Thymus (tissue), 11 donors: Measurements from ENCODE around the gene SYNGR3. TPM values are rescaled to one million over a fixed set of nuclear protein-coding genes. Genes with fewer than 3 reads are reported as not detected.

Experiments
- DNase-seq, 9 donors: peaks; one replicate each; pipeline ENCODE4 v3.0.0-alpha.2; 2013; ENCODE audit warnings: low spot score in 9 of 9, low read depth in 6 of 9, missing footprints in 1 of 9
- H3K27ac ChIP-seq, 2 donors: one replicate each; pipeline ENCODE4 v1.5.1; 2013; ENCODE audit warnings: control low read depth in 1 of 2, low read depth in 1 of 2, low read length in 1 of 2, mild to moderate bottlenecking in 1 of 2, moderate library complexity in 1 of 2
- H3K27me3 ChIP-seq, 2 donors: one replicate each; pipeline ENCODE4 v1.5.1; 2013; ENCODE audit warnings: low read length in 1 of 2; ENCODE audit not compliant: control insufficient read depth in 2 of 2, insufficient read depth in 1 of 2
- H3K36me3 ChIP-seq, 2 donors: one replicate each; pipeline ENCODE4 v1.5.1; 2013; ENCODE audit warnings: low read length in 1 of 2, mild to moderate bottlenecking in 1 of 2, moderate library complexity in 1 of 2; ENCODE audit not compliant: control insufficient read depth in 2 of 2, insufficient read depth in 2 of 2
- H3K4me1 ChIP-seq, 2 donors: one replicate each; pipeline ENCODE4 v1.5.1; 2013; ENCODE audit warnings: low read length in 2 of 2; ENCODE audit not compliant: control insufficient read depth in 2 of 2, insufficient read depth in 2 of 2
- H3K4me3 ChIP-seq, 2 donors: one replicate each; pipeline ENCODE4 v1.5.1; 2013; ENCODE audit warnings: low read length in 2 of 2, control low read depth in 1 of 2, mild to moderate bottlenecking in 1 of 2
- H3K9me3 ChIP-seq, 2 donors: one replicate each; pipeline ENCODE4 v1.5.1; 2013; ENCODE audit warnings: low read length in 1 of 2, mild to moderate bottlenecking in 1 of 2; ENCODE audit not compliant: control insufficient read depth in 2 of 2, insufficient read depth in 1 of 2
- WGBS: extraction: QIAGEN DNeasy Blood & Tissue Kit; methylation state at CpG from one replicate; pipeline ENCODE4 v1.1.7; 2013; 5-methylcytosine and 5-hydroxymethylcytosine counted together
- polyA plus RNA-seq: library from polyadenylated mRNA; stranded (reverse); fragments of 200-250 nt; gene quantifications from one replicate; pipeline ENCODE4 v1.2.3, GENCODE V29; 2013
- total RNA-seq: library from RNA; stranded (reverse); fragments of 120-200 nt; gene quantifications from one replicate; pipeline ENCODE4 v1.2.4, GENCODE V29; 2013
- donor health status: healthy.

Gene SYNGR3
- total and polyA plus RNA-seq, 2 donors: 1.2 to 2.7 TPM

- Histone ChIP-seq H3K4me1 (peaks cover 0 to 49% of the 10 kb centered on the region in 2 donors), H3K27me3 (no peaks in the 10 kb centered on the region), H3K36me3 (peaks cover 0 to 6% of the 10 kb centered on the region in 2 donors), H3K4me3 (no peak overlapping the region), H3K27ac (no peak overlapping the region), H3K9me3 (no peaks in the 10 kb centered on the region)
- WGBS: 90% methylated on average over 29 of the region's 29 CpGs
- DNase-seq: no peak
Measured at GRCh38 chr16:2039274-2040031, 49.7 kb downstream of the SYNGR3 start.

DNA sequence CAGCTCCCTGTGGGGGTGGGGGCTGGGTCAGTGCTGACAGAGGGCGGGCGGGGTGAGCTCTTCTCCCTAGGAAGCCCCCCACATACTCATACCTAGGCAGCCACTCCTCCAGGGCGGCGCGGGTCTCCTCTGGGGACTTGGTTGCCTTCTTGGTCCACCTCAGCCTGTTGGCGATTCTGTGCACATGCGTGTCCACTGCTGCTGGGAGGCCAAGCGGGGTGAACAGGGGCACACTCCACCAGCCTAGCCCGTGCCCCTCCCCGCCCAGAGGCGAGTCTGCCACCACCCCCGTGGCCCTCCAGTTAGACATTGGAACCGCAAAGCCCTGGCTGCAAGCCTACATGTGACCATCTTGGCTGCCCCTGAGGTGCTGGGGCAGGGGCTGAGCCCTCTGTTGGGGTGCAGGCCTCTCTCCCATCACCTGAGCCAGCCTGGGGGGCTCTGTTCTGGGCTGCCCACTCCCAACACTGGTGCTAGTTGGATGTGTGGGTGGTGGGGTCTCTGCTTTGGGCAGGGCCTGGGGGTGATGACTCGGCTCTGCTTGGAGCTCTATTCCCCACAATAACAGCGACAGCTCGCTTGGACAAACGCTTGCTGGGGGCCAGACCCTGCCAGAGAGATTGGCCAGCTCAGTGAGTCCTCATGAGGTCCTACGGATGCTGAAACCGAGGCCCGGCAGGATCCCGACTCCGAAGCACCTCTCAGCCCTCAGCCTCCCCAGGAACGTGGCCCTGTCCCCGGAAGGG is 50.4 kb downstream of the SYNGR3 start:
- 96% methylated on average over 24 of the region's 24 CpGs for WGBS
- H3K4me1 ChIP-seq: peaks cover 0 to 49% of the 10 kb centered on the region in 2 donors
- H3K27ac ChIP-seq: no peak overlapping the region
- H3K9me3 ChIP-seq: no peaks in the 10 kb centered on the region
- no peak for DNase-seq
- no peak overlapping the region for H3K4me3 ChIP-seq
- H3K27me3 ChIP-seq: no peaks in the 10 kb centered on the region
- H3K36me3 ChIP-seq: peaks cover 0 to 6% of the 10 kb centered on the region in 2 donors

GRCh38 chr16:2040787-2041522 is 51.2 kb downstream of the SYNGR3 start:
- Histone ChIP-seq H3K4me3 (no peak overlapping the region), H3K27me3 (no peaks in the 10 kb centered on the region), H3K36me3 (peaks cover 0 to 6% of the 10 kb centered on the region in 2 donors), H3K27ac (no peak overlapping the region), H3K9me3 (no peaks in the 10 kb centered on the region), H3K4me1 (peaks cover 0 to 43% of the 10 kb centered on the region in 2 donors)
- 97% methylated on average over 20 of the region's 20 CpGs for WGBS
- no peak for DNase-seq

DNA sequence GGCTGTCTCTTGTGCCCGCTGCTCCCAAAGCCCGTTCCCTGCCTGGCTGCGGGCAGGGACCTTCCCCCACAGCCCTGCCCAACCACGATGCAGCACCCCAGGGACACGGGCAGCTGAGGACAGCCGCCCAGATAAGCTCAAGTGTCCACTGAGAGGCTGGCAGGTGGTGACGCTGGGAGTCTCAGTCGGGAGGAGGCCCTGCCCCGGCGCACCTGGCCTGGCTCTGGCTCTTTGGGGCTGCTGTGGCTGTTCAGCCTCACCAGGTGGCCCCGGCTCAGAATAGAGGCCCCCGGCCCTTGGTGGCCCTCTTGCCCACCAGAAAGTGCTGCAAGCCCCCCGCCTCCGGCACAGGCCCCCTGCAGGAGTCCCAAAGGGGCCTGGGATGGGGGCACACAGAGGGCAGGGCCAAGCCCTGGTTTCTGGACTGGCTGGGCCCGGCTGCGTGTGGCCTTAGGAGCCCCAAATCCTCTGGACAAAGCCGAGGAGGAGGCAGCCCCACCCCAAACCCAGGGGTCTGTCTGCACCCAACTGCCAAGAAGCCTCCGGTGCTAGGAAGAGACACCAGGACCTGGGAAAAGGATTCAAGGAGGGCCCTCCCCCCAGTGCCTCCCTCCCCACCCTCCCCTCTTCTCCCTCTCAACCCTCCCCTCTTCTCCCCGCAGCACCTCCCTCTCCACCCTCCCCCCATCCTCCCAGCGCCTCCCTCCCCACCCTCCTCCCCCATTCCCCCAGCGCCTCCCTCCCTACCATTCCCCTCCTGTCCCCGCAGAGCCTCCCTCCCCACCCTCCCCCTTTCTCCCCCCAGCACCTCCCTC is 52.6 kb downstream of the SYNGR3 start:
- Histone ChIP-seq H3K27ac (peak overlapping the region in 1 of 2 donors; percentile 43), H3K4me1 (peaks cover 4 to 53% of the 10 kb centered on the region in 2 donors), H3K9me3 (no peaks in the 10 kb centered on the region), H3K36me3 (peaks cover 0 to 6% of the 10 kb centered on the region in 2 donors), H3K4me3 (no peak overlapping the region), H3K27me3 (no peaks in the 10 kb centered on the region)
- DNase-seq: no peak
- 83% methylated on average over 22 of the region's 22 CpGs for whole genome bisulfite sequencing

DNA sequence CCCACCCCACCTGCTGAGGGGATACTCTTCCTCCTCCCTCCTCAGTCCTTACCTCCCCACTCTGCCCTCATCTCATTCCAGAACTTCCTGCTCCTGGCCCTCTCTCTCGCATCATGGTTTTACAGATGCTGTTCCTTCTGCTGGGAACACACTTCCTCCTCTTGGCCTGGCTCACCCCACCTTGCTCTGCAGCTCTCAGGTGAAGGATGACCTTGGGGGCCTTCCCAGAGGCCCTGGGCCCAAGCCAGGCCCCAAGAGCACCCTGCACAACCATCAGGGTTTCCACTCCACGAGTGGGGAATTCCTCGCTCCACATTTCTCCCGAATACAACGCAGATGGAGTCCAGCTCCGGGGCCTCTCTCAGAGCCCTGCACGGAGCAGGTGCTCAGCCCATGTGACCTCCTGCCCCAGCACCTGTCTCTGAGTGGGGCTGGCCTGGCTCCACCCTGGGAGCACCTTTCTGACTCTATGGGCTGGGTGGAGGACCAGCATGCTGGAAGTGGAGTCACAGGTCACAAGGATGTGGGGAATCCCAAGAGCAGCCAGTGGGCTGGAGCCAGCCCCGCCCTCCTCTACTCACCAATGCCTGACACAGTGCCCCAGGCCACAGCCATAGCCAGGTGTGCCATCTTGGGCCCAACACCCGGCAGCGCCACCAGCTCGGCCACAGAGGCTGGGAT is 53.4 kb downstream of the SYNGR3 start:
- WGBS: 95% methylated on average over 11 of the region's 11 CpGs
- Histone ChIP-seq H3K27ac (peak overlapping the region in 1 of 2 donors; percentile 45), H3K27me3 (no peaks in the 10 kb centered on the region), H3K36me3 (peaks cover 0 to 6% of the 10 kb centered on the region in 2 donors), H3K4me3 (no peak overlapping the region), H3K9me3 (no peaks in the 10 kb centered on the region), H3K4me1 (peaks cover 4 to 46% of the 10 kb centered on the region in 2 donors)
- no peak for DNase-seq

Other genes starting within 250 kb of the SYNGR3 start
Only the 30 nearest of the 32 such genes appear.
- 34.7 TPM for gene NME3, start 218.4 kb upstream of the SYNGR3 start, total RNA-seq
- 163 TPM for gene NME3, start 218.4 kb upstream of the SYNGR3 start, polyA plus RNA-seq
- gene EME2, start 217.2 kb upstream of the SYNGR3 start, total RNA-seq: 6.1 TPM
- 13.1 TPM for gene EME2, start 217.2 kb upstream of the SYNGR3 start, polyA plus RNA-seq
- gene MRPS34, start 216.8 kb upstream of the SYNGR3 start, total RNA-seq: 103 TPM
- gene MRPS34, start 216.8 kb upstream of the SYNGR3 start, polyA plus RNA-seq: 101 TPM
- gene SPSB3, start 207.4 kb upstream of the SYNGR3 start, total RNA-seq: 68.1 TPM
- 282 TPM for gene SPSB3, start 207.4 kb upstream of the SYNGR3 start, polyA plus RNA-seq
- gene NUBP2, start 207.0 kb upstream of the SYNGR3 start, total RNA-seq: 73.9 TPM
- 80.6 TPM for gene NUBP2, start 207.0 kb upstream of the SYNGR3 start, polyA plus RNA-seq
- gene IGFALS, start 196.3 kb upstream of the SYNGR3 start, total RNA-seq: 4.0 TPM
- gene IGFALS, start 196.3 kb upstream of the SYNGR3 start, polyA plus RNA-seq: 1.9 TPM
- 51.6 TPM for gene HAGH, start 163.1 kb upstream of the SYNGR3 start, total RNA-seq
- 69.5 TPM for gene HAGH, start 163.1 kb upstream of the SYNGR3 start, polyA plus RNA-seq
- gene FAHD1, start 162.8 kb upstream of the SYNGR3 start, total RNA-seq: 22.5 TPM
- 23.6 TPM for gene FAHD1, start 162.8 kb upstream of the SYNGR3 start, polyA plus RNA-seq
- 1.1 TPM for gene MEIOB, start 117.8 kb upstream of the SYNGR3 start, total RNA-seq
- gene MEIOB, start 117.8 kb upstream of the SYNGR3 start, polyA plus RNA-seq: 1.3 TPM
- gene HS3ST6, start 71.6 kb upstream of the SYNGR3 start, total RNA-seq: 0.38 TPM
- 1.3 TPM for gene HS3ST6, start 71.6 kb upstream of the SYNGR3 start, polyA plus RNA-seq
- gene MSRB1, start 46.8 kb upstream of the SYNGR3 start, total RNA-seq: 10.7 TPM
- 44.2 TPM for gene MSRB1, start 46.8 kb upstream of the SYNGR3 start, polyA plus RNA-seq
- gene RPL3L, start 35.3 kb upstream of the SYNGR3 start, total RNA-seq: not detected
- 0.66 TPM for gene RPL3L, start 35.3 kb upstream of the SYNGR3 start, polyA plus RNA-seq
- 103 TPM for gene NDUFB10, start 30.4 kb upstream of the SYNGR3 start, total RNA-seq
- 129 TPM for gene NDUFB10, start 30.4 kb upstream of the SYNGR3 start, polyA plus RNA-seq
- 2,266 TPM for gene RPS2, start 25.1 kb upstream of the SYNGR3 start, total RNA-seq
- 2,485 TPM for gene RPS2, start 25.1 kb upstream of the SYNGR3 start, polyA plus RNA-seq
- gene RNF151, start 23.1 kb upstream of the SYNGR3 start, total RNA-seq: not detected
- 0.82 TPM for gene RNF151, start 23.1 kb upstream of the SYNGR3 start, polyA plus RNA-seq
- gene TBL3, start 17.9 kb upstream of the SYNGR3 start, total RNA-seq: 28.4 TPM
- gene TBL3, start 17.9 kb upstream of the SYNGR3 start, polyA plus RNA-seq: 52.3 TPM
- gene NOXO1, start 8.5 kb upstream of the SYNGR3 start, total RNA-seq: 2.2 TPM
- 5.7 TPM for gene NOXO1, start 8.5 kb upstream of the SYNGR3 start, polyA plus RNA-seq
- gene GFER, start 5.8 kb upstream of the SYNGR3 start, total RNA-seq: 16.1 TPM
- 28.0 TPM for gene GFER, start 5.8 kb upstream of the SYNGR3 start, polyA plus RNA-seq
- gene ZNF598, start 19.9 kb downstream of the SYNGR3 start, total RNA-seq: 5.7 TPM
- 46.2 TPM for gene ZNF598, start 19.9 kb downstream of the SYNGR3 start, polyA plus RNA-seq
- gene NPW, start 29.8 kb downstream of the SYNGR3 start, total RNA-seq: 0.66 TPM
- 1.2 TPM for gene NPW, start 29.8 kb downstream of the SYNGR3 start, polyA plus RNA-seq
- gene NHERF2, start 36.9 kb downstream of the SYNGR3 start, total RNA-seq: 6.3 TPM
- 23.4 TPM for gene NHERF2, start 36.9 kb downstream of the SYNGR3 start, polyA plus RNA-seq
- 32.7 TPM for gene NTHL1, start 57.9 kb downstream of the SYNGR3 start, total RNA-seq
- gene NTHL1, start 57.9 kb downstream of the SYNGR3 start, polyA plus RNA-seq: 32.7 TPM
- gene TSC2, start 58.0 kb downstream of the SYNGR3 start, total RNA-seq: 22.7 TPM
- 61.8 TPM for gene TSC2, start 58.0 kb downstream of the SYNGR3 start, polyA plus RNA-seq
- gene PKD1, start 145.9 kb downstream of the SYNGR3 start, total RNA-seq: 13.4 TPM
- gene PKD1, start 145.9 kb downstream of the SYNGR3 start, polyA plus RNA-seq: 35.3 TPM
- gene RAB26, start 158.7 kb downstream of the SYNGR3 start, total RNA-seq: 0.28 TPM
- 2.6 TPM for gene RAB26, start 158.7 kb downstream of the SYNGR3 start, polyA plus RNA-seq
- 22.3 TPM for gene TRAF7, start 165.8 kb downstream of the SYNGR3 start, total RNA-seq
- 23.9 TPM for gene TRAF7, start 165.8 kb downstream of the SYNGR3 start, polyA plus RNA-seq
- 0.05 TPM for gene CASKIN1, start 206.6 kb downstream of the SYNGR3 start, total RNA-seq
- gene CASKIN1, start 206.6 kb downstream of the SYNGR3 start, polyA plus RNA-seq: 0.48 TPM
- 20.3 TPM for gene MLST8, start 215.5 kb downstream of the SYNGR3 start, total RNA-seq
- 34.6 TPM for gene MLST8, start 215.5 kb downstream of the SYNGR3 start, polyA plus RNA-seq
- 4.0 TPM for gene BRICD5, start 220.9 kb downstream of the SYNGR3 start, total RNA-seq
- 21.3 TPM for gene BRICD5, start 220.9 kb downstream of the SYNGR3 start, polyA plus RNA-seq
- gene PGP, start 224.9 kb downstream of the SYNGR3 start, total RNA-seq: 12.4 TPM
- gene PGP, start 224.9 kb downstream of the SYNGR3 start, polyA plus RNA-seq: 12.9 TPM